Measurements from ENCODE around the gene XXYLT1.

- TF ChIP-seq CTCF (IDR thresholded peaks at IDR 0.05), result no peak
- TF ChIP-seq POLR2A (IDR thresholded peaks at IDR 0.05), result no peak
- TF ChIP-seq EP300 (IDR thresholded peaks at IDR 0.05), result no peak
These were observed 231.6 kb downstream of the XXYLT1 start for GRCh38 chr3:195039180-195039843.
